SIG-M5 treated with dmso at 0.1 percent for 504 hours (cell line): Measurements from ENCODE around the gene RASSF7.

Source experiments
- DNase-seq: peaks from one replicate; lab custom pipeline; 2025; ENCODE audit not compliant: unreplicated experiment; lab: John Stamatoyannopoulos, UW

Gene RASSF7

DNA sequence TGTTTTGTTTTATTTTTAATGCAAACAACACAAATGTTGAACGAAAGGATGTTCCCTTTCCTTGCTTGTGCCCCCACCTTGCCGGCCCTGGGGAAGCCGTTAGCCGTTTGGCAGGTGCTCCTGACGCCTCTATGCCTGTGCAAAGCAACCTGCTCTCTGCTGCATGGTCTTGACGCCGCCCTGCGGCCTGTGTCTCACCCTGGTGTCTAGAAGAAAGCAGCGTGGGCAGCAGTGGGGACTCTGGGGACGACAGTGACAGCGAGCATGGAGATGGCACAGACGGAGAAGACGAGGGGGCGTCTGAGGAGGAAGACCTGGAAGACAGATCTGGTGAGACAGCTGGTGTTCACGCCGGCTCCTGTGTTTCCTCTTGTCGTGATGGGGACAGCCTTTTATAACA lies 21.0 kb downstream of the RASSF7 start:
- DNase-seq: no peak

DNA sequence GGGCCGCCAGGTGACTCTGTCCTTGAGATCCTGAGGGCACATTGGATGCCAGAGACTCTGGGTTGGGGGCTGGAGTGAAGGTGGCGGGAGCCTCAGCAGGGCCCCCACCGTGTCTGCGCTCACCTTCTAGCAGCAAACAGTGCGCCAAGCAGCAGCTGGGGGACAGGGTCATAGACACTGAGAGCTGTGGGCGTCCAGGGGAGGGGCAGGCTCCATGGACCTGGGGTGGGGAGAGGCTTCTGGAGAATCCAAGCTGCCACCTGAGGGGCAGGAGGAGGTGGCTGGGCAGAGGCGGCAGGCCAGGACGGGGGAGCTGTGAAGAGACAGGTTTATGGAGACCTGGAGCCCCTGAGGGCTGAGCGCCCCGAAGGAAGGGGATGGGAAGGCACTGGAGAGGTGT lies 23.5 kb downstream of the RASSF7 start:
- DNase-seq: no peak

DNA sequence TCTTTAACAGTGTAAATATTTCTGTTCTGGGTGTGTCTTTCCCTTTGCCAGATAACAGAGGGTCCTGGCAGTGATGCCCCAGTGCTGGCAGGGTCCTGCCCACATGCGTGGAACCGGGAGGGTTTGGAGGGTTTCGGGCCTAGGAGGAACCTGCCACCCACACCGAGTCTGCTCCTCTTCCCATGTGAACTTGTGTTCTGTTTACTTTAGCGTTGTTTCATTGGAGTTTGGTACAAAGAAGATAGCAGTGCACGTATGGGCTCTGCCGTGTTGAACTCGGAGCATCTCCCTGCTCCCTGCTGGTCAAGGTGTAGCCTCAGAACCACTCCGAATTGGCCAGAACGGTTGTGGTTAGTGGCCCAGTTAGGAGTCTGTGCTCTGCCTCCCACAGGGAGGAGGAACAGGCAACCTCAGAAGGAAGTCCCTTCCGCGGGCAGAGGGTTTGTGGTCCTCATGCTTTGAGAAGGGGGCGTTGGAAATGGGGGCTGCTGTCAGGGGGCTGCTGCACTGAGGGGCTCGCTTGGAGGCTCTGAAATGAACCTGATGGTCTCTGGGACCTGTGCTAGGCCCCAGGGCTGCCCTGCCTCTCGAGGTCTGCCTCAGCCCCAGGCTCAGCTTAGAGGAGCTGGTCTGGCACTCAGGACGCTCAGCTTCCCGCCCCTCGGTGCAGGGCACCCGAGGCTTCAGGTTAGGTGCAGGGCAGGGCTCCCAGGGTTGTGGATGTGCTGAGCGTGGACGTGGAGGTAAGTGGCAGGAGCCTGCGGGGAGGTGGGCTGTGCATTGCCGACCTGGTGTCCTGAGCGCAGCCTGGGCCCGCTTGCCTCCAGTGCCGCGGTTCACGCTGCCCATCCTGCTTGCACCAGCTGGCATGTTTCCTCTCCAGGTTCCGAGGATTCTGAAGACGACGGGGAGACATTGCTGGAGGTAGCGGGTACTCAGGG lies 25.9 kb downstream of the RASSF7 start:
- no peak for DNase-seq

DNA sequence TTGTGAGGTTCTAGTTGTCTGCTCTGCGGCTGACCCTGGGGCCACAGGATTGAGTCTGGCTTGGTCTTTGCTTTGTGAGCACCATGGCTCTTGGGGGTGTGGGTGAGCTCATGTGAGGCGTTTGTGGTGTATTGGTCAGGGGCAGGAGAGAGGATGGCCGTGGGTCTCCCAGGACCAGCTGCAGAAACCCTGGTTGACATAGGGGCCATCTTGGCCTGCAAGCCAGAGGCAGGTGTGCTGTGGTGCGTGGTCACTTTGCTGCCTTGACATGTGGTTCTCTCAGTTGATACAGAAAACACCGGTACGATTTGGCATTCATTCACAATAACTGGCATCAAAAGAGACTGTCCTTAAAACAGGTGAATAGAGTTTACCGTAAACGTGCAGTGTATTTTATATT lies 26.8 kb downstream of the RASSF7 start:
- no peak for DNase-seq

DNA sequence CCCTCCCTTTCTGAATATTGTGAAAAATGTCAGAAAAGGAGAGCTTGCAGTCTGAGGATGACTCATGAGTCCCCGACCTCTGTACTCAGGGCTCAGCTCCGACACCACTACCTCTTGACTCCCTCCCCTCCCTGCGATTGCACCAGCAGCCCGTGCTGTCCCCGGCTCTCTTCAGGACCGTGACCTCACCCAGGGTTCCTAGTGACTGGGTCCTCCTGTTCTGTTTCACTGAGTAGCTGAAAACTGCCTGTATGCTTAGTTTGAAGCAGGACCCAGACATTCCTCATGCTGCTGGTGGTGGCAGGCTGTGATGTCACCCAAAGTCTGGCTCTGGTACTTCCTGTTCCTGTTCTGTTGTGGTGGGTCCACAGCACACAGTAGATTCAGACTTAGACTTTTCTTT lies 27.2 kb downstream of the RASSF7 start:
- DNase-seq: peak; percentile 88

DNA sequence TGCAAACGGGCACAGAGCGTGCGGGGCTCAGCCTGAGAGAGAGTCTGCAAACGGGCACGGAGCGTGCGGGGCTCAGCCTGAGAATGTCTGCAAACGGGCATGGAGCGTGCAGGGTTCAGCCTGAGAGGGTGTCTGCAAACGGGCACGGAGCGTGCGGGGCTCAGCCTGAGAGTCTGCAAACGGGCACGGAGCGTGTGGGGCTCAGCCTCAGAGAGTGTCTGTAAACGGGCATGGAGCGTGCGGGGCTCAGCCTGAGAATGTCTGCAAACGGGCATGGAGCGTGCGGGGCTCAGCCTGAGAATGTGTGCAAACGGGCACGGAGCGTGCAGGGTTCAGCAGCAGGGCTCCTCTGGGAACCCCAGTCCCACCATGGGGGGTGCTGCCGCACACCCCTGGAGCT lies 29.0 kb downstream of the RASSF7 start:
- no peak for DNase-seq

DNA sequence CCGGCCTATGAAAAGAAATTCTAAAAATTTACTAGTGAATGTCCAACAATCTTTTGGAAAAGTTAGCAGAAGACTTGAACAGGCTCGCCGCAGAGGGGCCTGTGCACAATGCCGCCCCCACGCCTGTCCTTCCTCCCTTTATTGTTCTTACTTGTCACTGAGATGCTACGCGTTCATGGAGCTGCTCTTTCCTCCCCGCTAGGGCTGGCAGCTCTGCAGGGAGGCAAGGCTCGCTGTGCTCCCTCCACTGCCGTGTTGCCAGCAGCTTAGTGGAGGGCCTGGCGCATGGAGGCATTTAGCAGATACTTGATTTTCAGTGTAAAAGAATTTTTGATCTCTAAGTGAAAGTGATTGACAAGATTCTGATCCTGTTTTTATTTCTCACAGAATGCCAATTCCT lies 30.2 kb downstream of the RASSF7 start:
- DNase-seq: no peak

DNA sequence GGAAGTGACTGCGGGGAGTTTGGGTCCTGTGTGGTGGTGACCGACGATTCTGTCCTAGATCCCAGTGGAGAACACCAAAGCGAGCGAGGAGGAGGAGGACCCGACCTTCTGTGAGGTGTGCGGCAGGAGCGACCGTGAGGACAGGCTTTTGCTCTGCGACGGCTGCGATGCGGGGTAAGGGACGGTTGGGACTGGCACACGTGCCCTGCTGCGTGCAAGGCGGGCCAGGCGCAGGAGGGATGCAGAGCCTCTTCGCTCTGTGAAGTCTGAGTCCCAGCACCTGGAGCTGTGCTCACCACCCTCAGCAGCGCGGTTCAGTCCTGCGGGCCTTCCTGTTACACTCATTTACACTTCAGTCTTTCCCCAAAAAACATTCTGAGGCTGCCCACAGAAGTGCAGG lies 31.7 kb downstream of the RASSF7 start:
- DNase-seq: no peak

DNA sequence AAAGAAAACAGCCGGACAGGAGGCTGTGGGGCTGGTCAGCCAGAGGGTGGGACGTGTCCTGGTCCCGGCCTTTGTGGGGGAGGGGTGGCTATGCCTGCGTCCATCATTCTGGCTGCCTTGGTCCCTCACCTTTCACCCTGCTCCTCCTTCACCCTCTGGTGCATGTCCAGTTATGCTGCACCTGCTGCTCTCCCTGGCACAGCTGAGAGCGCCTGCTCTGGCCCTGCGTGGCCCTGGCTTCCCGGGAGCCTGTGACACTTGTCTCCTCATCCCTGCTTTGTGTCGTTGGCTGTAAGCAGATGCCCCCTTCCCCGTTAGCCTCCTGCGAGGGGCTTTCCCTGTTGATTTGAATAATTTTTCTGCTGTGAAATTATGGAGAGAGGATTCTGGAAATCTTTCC lies 32.1 kb downstream of the RASSF7 start:
- no peak for DNase-seq

DNA sequence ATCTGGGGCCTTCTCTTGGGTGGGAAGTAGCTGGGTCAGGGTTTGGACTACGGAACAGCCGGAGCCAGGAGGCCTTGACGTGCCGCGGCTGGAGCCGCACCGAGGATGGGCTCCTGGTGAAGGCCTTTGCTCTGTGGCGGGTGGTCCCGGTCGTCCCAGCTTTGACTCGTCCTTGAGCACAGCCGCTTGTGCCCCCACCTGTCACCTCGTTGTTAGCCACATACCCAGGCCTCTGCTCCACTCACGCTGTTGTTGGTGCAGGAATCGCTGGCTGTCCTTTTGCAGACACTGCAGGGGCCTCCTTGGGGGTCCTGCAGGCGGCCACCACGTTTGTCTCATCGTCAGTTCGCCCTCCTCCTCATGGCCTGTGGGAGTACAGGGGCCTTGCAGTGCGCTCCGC lies 32.6 kb downstream of the RASSF7 start:
- DNase-seq: no peak

DNA sequence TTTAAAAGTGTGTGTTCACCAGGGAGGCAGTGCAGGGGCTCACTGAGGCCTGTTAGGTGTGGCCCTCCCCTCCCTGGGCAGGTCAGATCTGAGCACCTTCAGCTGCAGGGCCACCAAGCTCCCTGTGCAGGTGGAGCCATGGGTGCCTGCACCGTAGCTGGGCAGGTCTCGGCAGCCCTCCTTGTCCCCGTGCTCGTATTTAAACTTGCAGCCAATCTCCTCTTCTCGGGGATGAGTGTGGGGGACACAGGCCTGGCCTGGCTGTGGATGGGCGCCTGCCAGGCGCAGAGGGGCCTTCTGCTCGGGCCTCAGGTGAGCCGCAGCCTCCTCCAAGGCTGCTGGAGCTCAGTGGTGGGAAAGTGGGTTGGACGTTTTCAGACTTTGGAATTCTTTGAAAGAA lies 34.6 kb downstream of the RASSF7 start:
- no peak for DNase-seq

DNA sequence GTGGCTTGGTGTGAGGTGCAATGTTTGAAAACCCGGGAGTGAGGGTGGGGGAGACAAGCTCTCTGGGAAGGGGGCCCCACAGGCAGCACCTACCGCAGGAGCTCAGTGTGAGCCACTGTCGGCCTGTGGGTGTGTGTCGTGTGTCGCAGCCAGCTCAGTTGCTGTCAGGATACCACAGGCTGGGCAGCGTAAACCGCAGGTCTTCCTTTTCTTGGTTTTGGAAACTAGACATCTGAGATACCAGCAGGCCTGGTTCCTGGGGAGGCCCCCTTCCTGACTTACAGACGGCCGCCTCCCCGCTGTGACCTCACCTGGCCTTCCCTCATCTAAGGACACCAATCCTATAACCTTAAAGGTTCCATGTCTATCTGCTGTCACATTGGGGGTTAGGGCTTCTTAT lies 35.6 kb downstream of the RASSF7 start:
- no peak for DNase-seq

DNA sequence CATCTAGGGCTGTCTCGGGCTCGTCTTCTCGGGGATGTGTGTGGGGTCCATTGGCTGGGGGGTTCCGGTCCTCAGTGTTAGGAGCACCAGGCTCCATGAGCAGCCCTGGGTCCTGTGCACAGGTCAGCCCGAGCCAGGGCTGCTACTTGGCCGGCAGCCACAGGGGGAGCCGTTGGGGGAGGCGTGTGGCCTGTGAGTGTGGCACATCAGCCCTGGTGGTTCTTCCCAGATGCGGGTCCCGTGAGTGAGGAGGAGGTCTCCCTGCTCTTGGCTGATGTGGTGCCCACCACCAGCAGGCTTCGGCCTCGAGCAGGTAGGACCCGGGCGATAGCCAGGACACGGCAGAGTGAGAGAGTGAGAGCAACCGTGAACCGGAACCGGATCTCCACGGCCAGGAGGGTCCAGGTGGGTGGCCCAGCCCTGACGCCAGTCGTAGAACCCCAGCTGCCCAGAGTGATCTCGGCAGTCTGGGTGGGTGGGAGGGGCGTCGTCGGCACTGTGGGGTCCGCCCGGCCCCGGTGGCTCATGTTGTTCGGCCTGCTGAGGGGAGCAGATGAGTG lies 36.5 kb downstream of the RASSF7 start:
- no peak for DNase-seq

DNA sequence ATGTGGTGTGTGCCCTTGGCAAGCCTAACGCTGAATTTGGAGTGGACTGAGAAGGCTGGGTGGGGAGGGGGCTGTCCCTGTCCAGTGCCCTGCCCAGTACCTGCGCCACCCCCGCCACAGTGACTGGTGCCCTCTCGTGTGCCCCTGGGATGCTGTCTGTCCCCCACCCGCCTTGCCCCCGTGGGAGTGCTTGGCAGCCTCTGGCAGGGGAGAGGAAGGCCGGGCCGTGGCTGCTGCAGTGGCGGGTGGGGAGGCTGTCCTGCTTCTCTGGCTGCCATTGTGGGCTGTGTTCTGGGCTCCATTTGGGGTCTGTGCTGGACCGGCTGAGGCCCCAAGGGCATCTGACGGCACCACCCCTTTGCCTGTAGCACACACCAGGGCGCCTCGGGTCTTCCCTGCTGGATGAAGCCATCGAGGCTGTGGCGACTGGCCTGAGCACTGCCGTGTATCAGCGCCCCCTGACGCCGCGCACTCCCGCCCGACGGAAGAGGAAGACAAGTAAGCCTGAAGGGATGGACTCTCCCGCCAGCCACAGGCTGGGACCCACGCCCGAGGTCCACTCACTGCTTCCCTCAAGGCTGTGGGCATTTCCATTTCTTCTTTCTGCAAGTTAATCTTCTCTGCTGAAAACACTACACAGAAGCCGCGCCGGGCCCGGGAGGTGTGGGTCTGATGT lies 37.4 kb downstream of the RASSF7 start:
- no peak for DNase-seq

DNA sequence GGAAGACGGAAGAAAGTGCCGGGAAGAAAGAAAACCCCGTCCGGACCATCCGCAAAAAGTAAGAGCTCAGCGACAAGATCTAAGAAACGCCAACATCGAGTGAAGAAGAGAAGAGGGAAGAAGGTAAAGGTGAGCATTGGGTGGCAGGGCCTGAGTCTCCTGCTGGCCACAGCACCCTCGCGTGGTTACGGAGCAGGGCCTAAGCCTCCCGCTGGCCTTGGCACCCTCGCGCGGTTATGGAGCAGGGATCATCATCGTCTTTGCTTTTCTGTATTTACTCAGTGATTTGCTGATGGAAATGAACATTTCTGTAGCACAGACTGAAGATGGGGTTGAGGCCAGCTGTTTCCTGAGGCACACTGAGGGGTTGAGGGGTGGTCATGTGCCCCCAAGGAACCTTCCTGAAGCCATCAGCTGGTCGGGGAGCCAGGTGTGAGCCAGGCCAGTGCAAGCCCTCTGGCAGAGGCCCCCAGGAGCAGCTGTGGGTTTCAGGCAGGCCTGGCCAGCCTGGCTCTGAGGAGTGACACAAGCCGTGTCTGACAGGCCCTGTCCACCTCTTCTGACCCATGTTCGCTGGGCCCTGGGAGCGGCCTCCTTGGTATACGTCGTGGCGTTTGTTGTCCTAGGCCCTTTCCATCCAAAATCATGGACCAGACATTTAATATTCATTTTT lies 40.9 kb downstream of the RASSF7 start:
- no peak for DNase-seq

DNA sequence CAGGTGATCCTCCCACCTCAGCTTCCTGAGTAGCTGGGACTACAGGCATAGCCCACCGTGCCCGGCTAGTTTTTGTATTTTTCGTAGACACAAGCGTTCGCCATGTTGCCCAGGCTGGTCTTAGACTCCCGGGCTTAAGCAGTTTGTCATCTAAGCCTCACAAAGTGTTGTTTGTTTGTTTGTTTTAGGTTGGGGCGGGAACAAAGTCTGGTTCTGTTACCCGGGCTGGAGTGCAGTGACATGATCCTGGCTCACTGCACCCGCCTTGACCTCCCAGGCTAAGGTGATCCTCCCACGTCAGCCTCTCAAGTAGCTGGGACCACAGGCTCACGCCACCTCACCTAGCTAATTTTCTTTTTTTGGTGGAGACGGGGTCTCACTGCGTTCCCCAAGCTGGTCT lies 42.4 kb downstream of the RASSF7 start:
- no peak for DNase-seq

DNA sequence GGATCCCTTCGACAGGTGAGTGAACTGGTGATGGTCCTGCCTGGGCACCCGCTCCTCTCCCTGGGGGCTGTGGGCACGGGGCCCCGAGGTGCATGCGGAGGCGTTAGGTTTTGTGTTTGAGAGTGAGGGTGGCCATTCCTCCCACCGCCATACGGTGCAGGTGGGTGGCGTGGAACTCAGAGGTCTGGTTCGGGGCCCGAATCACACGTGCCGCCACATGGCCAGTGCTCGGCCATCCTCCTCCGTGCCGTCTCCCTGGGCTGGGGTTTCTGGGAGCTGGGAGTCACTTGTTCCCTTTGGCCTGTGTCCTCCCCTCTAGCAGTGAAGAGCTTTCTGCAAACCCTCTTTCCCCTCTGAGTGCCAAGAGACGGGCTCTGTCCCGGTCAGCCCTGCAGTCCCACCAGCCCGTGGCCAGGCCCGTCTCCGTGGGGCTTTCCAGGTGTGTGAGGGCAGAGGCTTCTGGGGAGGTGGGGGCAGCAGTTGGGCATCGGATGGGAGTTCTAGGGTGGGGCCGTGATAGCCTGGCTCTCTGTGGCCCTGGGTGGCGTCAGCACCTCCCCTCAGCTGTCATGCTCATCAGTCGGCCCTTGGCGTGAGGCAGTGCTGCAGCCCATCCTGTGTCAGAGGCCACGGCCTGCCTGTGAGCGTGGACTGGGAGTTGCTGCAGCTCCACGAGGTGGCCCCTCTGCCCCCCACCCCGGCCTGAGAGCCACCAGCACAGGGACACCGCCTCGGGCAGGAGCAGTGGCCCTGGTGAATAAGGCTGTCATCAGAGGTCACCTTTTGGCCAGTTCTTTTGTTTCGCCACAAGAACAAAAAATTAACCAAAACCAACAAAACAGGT lies 44.7 kb downstream of the RASSF7 start:
- no peak for DNase-seq

DNA sequence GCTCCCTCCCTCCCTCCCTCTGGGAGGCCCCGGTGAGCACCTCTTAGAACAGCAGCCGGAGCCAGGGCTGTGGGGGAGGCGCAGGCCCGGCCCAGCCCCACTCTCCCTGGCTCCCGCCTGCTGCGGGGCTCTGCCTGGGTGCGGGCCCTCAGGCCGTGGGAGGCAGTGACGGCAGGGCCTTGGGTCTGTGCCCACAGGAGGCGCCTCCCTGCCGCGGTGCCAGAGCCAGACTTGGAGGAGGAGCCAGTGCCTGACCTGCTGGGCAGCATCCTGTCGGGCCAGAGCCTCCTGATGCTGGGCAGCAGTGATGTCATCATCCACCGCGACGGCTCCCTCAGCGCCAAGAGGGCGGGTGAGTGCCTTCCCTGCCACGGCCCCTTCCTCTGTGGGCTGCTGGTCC lies 45.5 kb downstream of the RASSF7 start:
- DNase-seq: no peak

DNA sequence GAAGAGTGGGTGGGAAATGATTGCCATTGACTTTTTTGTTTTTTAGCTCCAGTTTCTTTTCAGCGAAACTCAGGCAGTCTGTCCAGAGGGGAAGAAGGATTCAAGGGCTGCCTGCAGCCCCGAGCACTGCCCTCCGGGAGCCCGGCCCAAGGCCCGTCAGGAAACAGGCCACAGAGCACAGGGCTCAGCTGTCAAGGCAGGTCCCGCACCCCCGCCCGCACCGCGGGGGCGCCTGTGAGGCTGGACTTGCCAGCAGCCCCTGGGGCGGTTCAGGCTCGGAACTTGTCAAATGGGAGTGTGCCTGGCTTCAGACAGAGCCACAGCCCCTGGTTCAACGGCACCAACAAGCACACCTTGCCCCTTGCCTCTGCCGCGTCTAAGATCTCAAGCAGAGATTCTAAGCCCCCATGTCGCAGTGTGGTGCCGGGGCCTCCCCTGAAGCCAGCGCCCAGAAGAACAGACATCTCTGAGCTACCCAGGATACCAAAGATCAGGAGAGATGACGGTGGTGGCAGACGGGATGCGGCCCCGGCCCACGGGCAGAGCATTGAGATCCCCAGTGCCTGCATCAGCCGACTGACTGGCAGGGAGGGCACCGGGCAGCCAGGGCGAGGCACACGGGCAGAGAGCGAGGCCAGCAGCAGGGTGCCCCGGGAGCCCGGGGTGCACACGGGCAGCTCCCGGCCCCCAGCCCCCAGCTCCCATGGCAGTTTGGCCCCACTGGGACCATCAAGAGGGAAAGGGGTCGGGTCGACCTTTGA lies 46.4 kb downstream of the RASSF7 start:
- no peak for DNase-seq
